GM21619 (cell line): Measurements from ENCODE around the gene ACTL6B.

ENCODE experiments used
- ATAC-seq: cut with Tn5 transposase; IDR thresholded peaks from one replicate; pipeline ENCODE4 v1.9.1; 2021; ENCODE audit not compliant: unreplicated experiment

The ACTL6B gene

GRCh38 chr7:100629117-100629716, 27.0 kb downstream of the ACTL6B start:
- no peak for ATAC-seq

GRCh38 chr7:100627238-100627549, 29.1 kb downstream of the ACTL6B start:
- no peak for ATAC-seq

- peak; percentile 81 for ATAC-seq
Observed at GRCh38 chr7:100626530-100627237, 29.6 kb downstream of the ACTL6B start.

GRCh38 chr7:100626055-100626454, 30.2 kb downstream of the ACTL6B start:
- ATAC-seq = no peak

GRCh38 chr7:100623951-100624824, 32.1 kb downstream of the ACTL6B start:
- no peak for ATAC-seq

- ATAC-seq = no peak
Observed at GRCh38 chr7:100621554-100621953, 34.7 kb downstream of the ACTL6B start.

GRCh38 chr7:100620804-100621203, 35.4 kb downstream of the ACTL6B start:
- ATAC-seq = no peak

GRCh38 chr7:100620239-100620638, 36.0 kb downstream of the ACTL6B start:
- ATAC-seq = no peak

- ATAC-seq = no peak
Observed at GRCh38 chr7:100614308-100614861, 41.9 kb downstream of the ACTL6B start.

GRCh38 chr7:100613412-100614175, 42.7 kb downstream of the ACTL6B start:
- ATAC-seq = no peak

GRCh38 chr7:100612730-100613390, 43.4 kb downstream of the ACTL6B start:
- ATAC-seq = peak; percentile 5

- peak; percentile 88 for ATAC-seq
Observed at GRCh38 chr7:100611983-100612729, 44.1 kb downstream of the ACTL6B start, which contains the start of gene MOSPD3. TSS of gene MOSPD3 (plus strand) at chr7:100612540. CDS start at chr7:100612792, 252 bp downstream.

- no peak for ATAC-seq
Observed at GRCh38 chr7:100609958-100610357, 46.3 kb downstream of the ACTL6B start.

GRCh38 chr7:100607111-100607510, 49.1 kb downstream of the ACTL6B start:
- no peak for ATAC-seq

GRCh38 chr7:100606313-100606712, 49.9 kb downstream of the ACTL6B start:
- no peak for ATAC-seq

GRCh38 chr7:100604976-100605911, 51.0 kb downstream of the ACTL6B start:
- no peak for ATAC-seq

GRCh38 chr7:100604028-100604975, 51.9 kb downstream of the ACTL6B start:
- ATAC-seq = peak; percentile 51

GRCh38 chr7:100603726-100604027, 52.6 kb downstream of the ACTL6B start:
- peak; percentile 24 for ATAC-seq
